Measurements from ENCODE around the gene ZMYND8.

- TF ChIP-seq CTCF (IDR thresholded peaks at IDR 0.05): no peak
- no peak for TF ChIP-seq POLR2AphosphoS5 (IDR thresholded peaks at IDR 0.05)
- no peak for TF ChIP-seq POLR2A (IDR thresholded peaks at IDR 0.05; ENCODE audit: low read depth)
- no peak for TF ChIP-seq EP300 (IDR thresholded peaks at IDR 0.05)
Observed at GRCh38 chr20:47292581-47292980, 63.9 kb downstream of the ZMYND8 start.
